Loucy (cell line): ENCODE results near the gene BACH2.
"Not testable (repeated sequence)": the region's sequence is repeated elsewhere in the genome, so short reads cannot be mapped to it uniquely, and the experiment has no call there.

ENCODE experiments used
- H2AFZ ChIP-seq: fragments of 200-600 bp; sonication (generic); 2 replicates; pipeline ENCODE4 v1.6.0; 2016; ENCODE audit warnings: antibody characterized with exemption, mild to moderate bottlenecking, low read length, moderate library complexity
- H3F3A ChIP-seq: fragments of 200-600 bp; 2 replicates; pipeline ENCODE4 v1.6.0; 2016; ENCODE audit warnings: antibody characterized with exemption, low read depth, mild to moderate bottlenecking
- H3K27me3 ChIP-seq: fragments of 200-600 bp; sonication (generic); 2 replicates; pipeline ENCODE4 v1.6.1; 2014; ENCODE audit warnings: low read length, mild to moderate bottlenecking; ENCODE audit not compliant: insufficient read depth, poor library complexity, severe bottlenecking
- H3K36me3 ChIP-seq: fragments of 200-600 bp; sonication (generic); 2 replicates; pipeline ENCODE4 v1.6.1; 2016; ENCODE audit warnings: low read length; ENCODE audit not compliant: insufficient read depth
- H3K4me1 ChIP-seq: fragments of 200-600 bp; sonication (generic); 2 replicates; pipeline ENCODE4 v1.5.1; 2014; ENCODE audit warnings: low read length, mild to moderate bottlenecking; ENCODE audit not compliant: insufficient read depth, poor library complexity, severe bottlenecking
- H3K4me2 ChIP-seq: fragments of 200-600 bp; sonication (generic); 2 replicates; pipeline ENCODE4 v1.6.0; 2014; ENCODE audit warnings: antibody characterized with exemption, low read length, low read depth, mild to moderate bottlenecking; ENCODE audit not compliant: poor library complexity, severe bottlenecking
- H3K4me3 ChIP-seq: fragments of 200-600 bp; sonication (generic); 2 replicates; pipeline ENCODE4 v1.5.1; 2014; ENCODE audit warnings: low read length, mild to moderate bottlenecking, mixed read lengths; ENCODE audit not compliant: poor library complexity, severe bottlenecking
- H3K79me2 ChIP-seq: fragments of 200-600 bp; sonication (generic); 2 replicates; pipeline ENCODE4 v1.6.1; 2014; ENCODE audit warnings: low read length; ENCODE audit not compliant: insufficient read depth
- H3K9ac ChIP-seq: fragments of 200-600 bp; sonication (generic); 2 replicates; pipeline ENCODE4 v1.6.0; 2014; ENCODE audit warnings: mild to moderate bottlenecking, low read depth, low read length, moderate library complexity; ENCODE audit not compliant: poor library complexity, severe bottlenecking
- H3K9me2 ChIP-seq: fragments of 200-600 bp; sonication (generic); replicated peaks from 2 replicates; pipeline ENCODE4 v1.6.1; 2016; ENCODE audit warnings: low read depth, low read length, mixed read lengths
- H3K9me3 ChIP-seq: fragments of 200-600 bp; sonication (generic); 2 replicates; pipeline ENCODE4 v1.6.1; 2014; ENCODE audit warnings: mild to moderate bottlenecking, antibody characterized with exemption, low read length, low read depth; ENCODE audit not compliant: insufficient read depth
- H4K20me1 ChIP-seq: fragments of 200-600 bp; sonication (generic); 2 replicates; pipeline ENCODE4 v1.6.0; 2014; ENCODE audit warnings: antibody characterized with exemption, low read length, mild to moderate bottlenecking; ENCODE audit not compliant: insufficient read depth, poor library complexity, severe bottlenecking
- EZH2phosphoT487 ChIP-seq: fragments of 200-600 bp; IDR thresholded peaks from 2 replicates; pipeline ENCODE4 v1.6.1; 2018; ENCODE audit warnings: antibody characterized with exemption, mild to moderate bottlenecking, moderate library complexity, borderline replicate concordance
- TF ChIP-seq, protein P1 (sequence below): fragments of 200-600 bp; sonication (generic); conservative IDR thresholded peaks from 2 replicates; pipeline ENCODE4 v1.5.1; 2014; ENCODE audit warnings: mild to moderate bottlenecking, antibody characterized with exemption, low read length

BACH2 gene

DNA sequence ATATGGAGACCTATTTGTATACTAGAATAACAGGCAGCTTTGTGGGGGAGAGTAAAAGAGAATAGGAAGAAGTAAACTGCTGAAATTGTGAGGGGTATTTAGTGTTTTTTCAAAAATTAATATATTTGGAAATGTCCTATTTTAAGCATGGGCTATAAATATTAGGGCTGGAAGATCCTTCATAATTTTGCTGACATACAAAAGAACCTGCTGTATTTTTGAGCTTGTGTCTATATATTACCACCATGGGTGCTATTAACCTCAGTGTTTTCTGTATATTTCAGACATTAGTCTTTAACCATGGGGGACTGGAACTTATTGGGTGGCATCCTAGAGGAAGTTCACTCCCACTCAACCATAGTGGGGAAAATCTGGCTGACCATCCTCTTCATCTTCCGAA lies 402.5 kb downstream of the BACH2 start, which contains the start of gene GJA10:
Gene GJA10, plus strand, starts transcription at position 301 of the 400 bp plus-strand sequence. Its CDS starts 0 bp downstream, at position 301.
- H3K4me1 ChIP-seq, result no peaks in the 10 kb centered on the region
- H3K27me3 ChIP-seq, result no peaks in the 10 kb centered on the region
- no peak within 1 kb of the TSS for H3K4me2 ChIP-seq
- H3K9me2 ChIP-seq, result no peaks in the 10 kb centered on the region
- no peak within 1 kb of the TSS for H2AFZ ChIP-seq
- no peak for TF ChIP-seq EZH2phosphoT487
- TF ChIP-seq, protein P1, sequence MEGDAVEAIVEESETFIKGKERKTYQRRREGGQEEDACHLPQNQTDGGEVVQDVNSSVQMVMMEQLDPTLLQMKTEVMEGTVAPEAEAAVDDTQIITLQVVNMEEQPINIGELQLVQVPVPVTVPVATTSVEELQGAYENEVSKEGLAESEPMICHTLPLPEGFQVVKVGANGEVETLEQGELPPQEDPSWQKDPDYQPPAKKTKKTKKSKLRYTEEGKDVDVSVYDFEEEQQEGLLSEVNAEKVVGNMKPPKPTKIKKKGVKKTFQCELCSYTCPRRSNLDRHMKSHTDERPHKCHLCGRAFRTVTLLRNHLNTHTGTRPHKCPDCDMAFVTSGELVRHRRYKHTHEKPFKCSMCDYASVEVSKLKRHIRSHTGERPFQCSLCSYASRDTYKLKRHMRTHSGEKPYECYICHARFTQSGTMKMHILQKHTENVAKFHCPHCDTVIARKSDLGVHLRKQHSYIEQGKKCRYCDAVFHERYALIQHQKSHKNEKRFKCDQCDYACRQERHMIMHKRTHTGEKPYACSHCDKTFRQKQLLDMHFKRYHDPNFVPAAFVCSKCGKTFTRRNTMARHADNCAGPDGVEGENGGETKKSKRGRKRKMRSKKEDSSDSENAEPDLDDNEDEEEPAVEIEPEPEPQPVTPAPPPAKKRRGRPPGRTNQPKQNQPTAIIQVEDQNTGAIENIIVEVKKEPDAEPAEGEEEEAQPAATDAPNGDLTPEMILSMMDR, result no peak
- no peak within 1 kb of the TSS for H3K9ac ChIP-seq
- H3K36me3 ChIP-seq, result no peaks in the 10 kb centered on the region
- no peak within 1 kb of the TSS for H3K4me3 ChIP-seq
- H4K20me1 ChIP-seq, result no peaks in the 10 kb centered on the region
- no peaks in the 10 kb centered on the region for H3F3A ChIP-seq
- H3K79me2 ChIP-seq, result no peaks in the 10 kb centered on the region
- H3K9me3 ChIP-seq, result no peaks in the 10 kb centered on the region

DNA sequence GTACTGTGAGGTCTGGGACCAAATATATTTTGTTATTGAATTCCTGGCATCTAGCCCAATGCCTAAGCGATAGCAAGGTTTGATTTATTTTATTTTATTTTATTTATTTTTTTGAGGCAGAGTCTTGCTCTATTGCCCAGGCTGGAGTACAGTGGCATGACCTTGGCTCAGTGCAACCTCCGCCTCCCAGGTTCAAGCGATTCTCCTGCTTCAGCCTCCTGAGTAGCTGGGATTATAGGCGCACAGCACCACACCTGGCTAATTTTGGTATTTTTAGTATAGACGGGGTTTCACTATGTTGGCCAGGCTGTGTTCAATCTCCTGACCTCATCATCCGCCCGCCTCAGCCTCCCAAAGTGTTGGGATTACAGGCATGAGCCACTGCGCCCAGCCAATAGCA lies 404.1 kb downstream of the BACH2 start:
- H3K27me3 ChIP-seq, H3K4me3 ChIP-seq, H3K9me3 ChIP-seq, H3K36me3 ChIP-seq, H2AFZ ChIP-seq, H3K4me1 ChIP-seq, H3F3A ChIP-seq, H3K9ac ChIP-seq, H3K79me2 ChIP-seq, H3K9me2 ChIP-seq, H3K4me2 ChIP-seq, H4K20me1 ChIP-seq: not testable (repeated sequence)
- TF ChIP-seq, protein P1, result peak; percentile 41; the same call in 1 of the 2 replicates

DNA sequence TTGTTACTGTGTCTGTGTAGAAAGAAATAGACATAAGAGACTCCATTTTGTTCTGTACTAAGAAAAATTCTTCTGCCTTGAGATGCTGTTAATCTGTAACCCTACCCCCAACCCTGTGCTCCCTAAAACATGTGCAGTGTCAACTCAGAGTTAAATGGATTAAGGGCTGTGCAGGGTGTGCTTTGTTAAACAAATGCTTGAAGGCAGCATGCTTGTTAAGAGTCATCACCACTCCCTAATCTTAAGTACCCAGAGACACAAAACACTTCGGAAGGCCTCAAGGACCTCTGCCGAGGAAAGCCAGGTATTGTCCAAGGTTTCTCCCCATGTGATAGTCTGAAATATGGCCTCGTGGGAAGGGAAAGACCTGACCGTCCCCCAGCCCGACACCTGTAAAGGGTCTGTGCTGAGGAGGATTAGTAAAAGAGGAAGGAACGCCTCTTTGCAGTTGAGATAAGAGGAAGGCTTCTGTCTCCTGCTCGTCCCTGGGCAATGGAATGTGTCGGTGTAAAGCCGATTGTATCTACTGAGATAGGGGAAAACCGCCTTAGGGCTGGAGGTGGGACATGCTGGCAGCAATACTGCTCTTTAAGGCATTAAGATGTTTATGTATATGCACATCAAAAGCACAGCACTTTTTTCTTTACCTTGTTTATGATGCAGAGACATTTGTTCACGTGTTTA lies 405.7 kb downstream of the BACH2 start:
- not testable (repeated sequence) for H4K20me1 ChIP-seq, H3K4me3 ChIP-seq, H3K79me2 ChIP-seq, H2AFZ ChIP-seq, H3K27me3 ChIP-seq, H3K9ac ChIP-seq, H3K4me1 ChIP-seq, H3K4me2 ChIP-seq, H3K9me3 ChIP-seq, H3F3A ChIP-seq, H3K36me3 ChIP-seq, H3K9me2 ChIP-seq

DNA sequence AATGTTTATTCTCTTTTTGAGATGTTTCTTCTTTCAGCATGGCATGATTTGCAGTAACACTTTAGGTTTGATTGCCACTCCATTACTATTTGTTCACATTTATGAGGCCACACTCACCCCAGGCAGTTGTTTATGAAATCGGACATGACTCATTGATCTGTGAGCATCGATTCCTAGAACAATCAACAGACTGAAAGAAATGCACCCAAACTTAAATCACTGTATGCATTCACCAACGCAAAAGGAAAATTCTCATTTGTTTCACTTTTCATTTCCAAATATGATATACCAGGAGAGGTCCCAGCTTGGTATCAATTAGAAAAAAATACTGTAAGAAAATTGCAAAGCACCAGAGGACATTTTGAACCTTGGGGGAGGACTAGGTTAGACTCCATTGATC lies 407.8 kb downstream of the BACH2 start:
- Histone ChIP-seq H3K4me2 (no peak overlapping the region), H3K79me2 (no peaks in the 10 kb centered on the region), H3K9ac (no peak overlapping the region), H3K4me3 (no peak overlapping the region), H3K4me1 (no peaks in the 10 kb centered on the region), H2AFZ (no peak overlapping the region), H4K20me1 (no peaks in the 10 kb centered on the region), H3K9me3 (no peaks in the 10 kb centered on the region), H3K9me2 (no peaks in the 10 kb centered on the region), H3K27me3 (no peaks in the 10 kb centered on the region), H3F3A (no peaks in the 10 kb centered on the region), H3K36me3 (no peaks in the 10 kb centered on the region)
- TF ChIP-seq EZH2phosphoT487, result no peak
- TF ChIP-seq, protein P1, result no peak
